ENCODE data around the gene DNPEP. TPM values are rescaled to one million over a fixed set of nuclear protein-coding genes. Genes with fewer than 3 reads are reported as not detected.
A peak's percentile ranks its signal among the peaks of the same experiment; 100 is the strongest.

DNPEP gene
- total and polyA plus RNA-seq, 3 experiments from 2014 or later: 69.1 to 116 (median 112) TPM

- Histone ChIP-seq H3K27ac (ENCODE audit: low read depth, low read length) (no peak overlapping the region), H3K27me3 (ENCODE audit: insufficient read depth, low read length, poor library complexity, severe bottlenecking) (peaks cover 10% of the 10 kb centered on the region), H3K4me3 (ENCODE audit: low read length) (no peak overlapping the region), H3K9me3 (ENCODE audit: low read length) (no peaks in the 10 kb centered on the region), H3K36me3 (ENCODE audit: insufficient read depth, low read length) (no peaks in the 10 kb centered on the region), H3K4me1 (ENCODE audit: insufficient read depth, low read length) (no peaks in the 10 kb centered on the region)
- no peak for DNase-seq
- Mint-ChIP-seq H3K9me3 (peaks cover 0 to 8% (median 5%) of the 10 kb centered on the region in 5 donors), H3K4me1 (peaks cover 0 to 3% (median 0%) of the 10 kb centered on the region in 3 donors), H3K4me3 (no peak overlapping the region), H3K36me3 (no peaks in the 10 kb centered on the region), H3K27me3 (peaks cover 44 to 59% of the 10 kb centered on the region in 2 donors), H3K27ac (no peak overlapping the region)
- CTCF ChIA-PET: no interaction called here
- POLR2A ChIA-PET: no interaction called here
These were observed 29.2 kb upstream of the DNPEP start for GRCh38 chr2:219416938-219417337.

GRCh38 chr2:219416235-219416602, 28.5 kb upstream of the DNPEP start:
- H3K4me3 Mint-ChIP-seq: no peak overlapping the region
- H3K4me3 ChIP-seq (ENCODE audit: low read length): no peak overlapping the region
- DNase-seq: no peak
- no peaks in the 10 kb centered on the region for H3K36me3 Mint-ChIP-seq
- POLR2A ChIA-PET: no interaction called here
- CTCF ChIA-PET: interaction anchor here (1.4 to 1.6 kb wide), 3 partner anchors 14 to 27 kb away, joined by 3 to 5 read pairs (median 3); no protein-coding TSS in a partner anchor
- H3K4me1 ChIP-seq (ENCODE audit: insufficient read depth, low read length): no peaks in the 10 kb centered on the region
- no peaks in the 10 kb centered on the region for H3K9me3 ChIP-seq (ENCODE audit: low read length)
- H3K27me3 ChIP-seq (ENCODE audit: insufficient read depth, low read length, poor library complexity, severe bottlenecking): peaks cover 10% of the 10 kb centered on the region
- peaks cover 0 to 3% (median 0%) of the 10 kb centered on the region in 3 donors for H3K4me1 Mint-ChIP-seq
- H3K27ac ChIP-seq (ENCODE audit: low read depth, low read length): no peak overlapping the region
- peaks cover 0 to 11% (median 5%) of the 10 kb centered on the region in 5 donors for H3K9me3 Mint-ChIP-seq
- H3K27me3 Mint-ChIP-seq: peaks cover 47 to 56% of the 10 kb centered on the region in 2 donors
- H3K36me3 ChIP-seq (ENCODE audit: insufficient read depth, low read length): no peaks in the 10 kb centered on the region
- H3K27ac Mint-ChIP-seq: no peak overlapping the region

- H3K4me3 ChIP-seq (ENCODE audit: low read length): no peak overlapping the region
- H3K27ac ChIP-seq (ENCODE audit: low read depth, low read length): no peak overlapping the region
- CTCF ChIA-PET: interaction anchor here (1.4 to 1.6 kb wide), 3 partner anchors 13 to 27 kb away, joined by 3 to 5 read pairs (median 3); no protein-coding TSS in a partner anchor
- H3K27me3 ChIP-seq (ENCODE audit: insufficient read depth, low read length, poor library complexity, severe bottlenecking): peaks cover 10% of the 10 kb centered on the region
- H3K4me3 Mint-ChIP-seq: no peak overlapping the region
- no peaks in the 10 kb centered on the region for H3K36me3 Mint-ChIP-seq
- H3K4me1 ChIP-seq (ENCODE audit: insufficient read depth, low read length): no peaks in the 10 kb centered on the region
- peaks cover 47 to 51% of the 10 kb centered on the region in 2 donors for H3K27me3 Mint-ChIP-seq
- H3K27ac Mint-ChIP-seq: no peak overlapping the region
- no peak for DNase-seq
- POLR2A ChIA-PET: no interaction called here
- H3K9me3 Mint-ChIP-seq: peaks cover 0 to 11% (median 5%) of the 10 kb centered on the region in 5 donors
- H3K4me1 Mint-ChIP-seq: peaks cover 0 to 3% (median 0%) of the 10 kb centered on the region in 3 donors
- H3K36me3 ChIP-seq (ENCODE audit: insufficient read depth, low read length): no peaks in the 10 kb centered on the region
- H3K9me3 ChIP-seq (ENCODE audit: low read length): no peaks in the 10 kb centered on the region
These were observed 28.0 kb upstream of the DNPEP start for GRCh38 chr2:219415580-219416234.

- no peak for DNase-seq
- Mint-ChIP-seq H3K27ac (no peak overlapping the region), H3K9me3 (peaks cover 0 to 11% (median 5%) of the 10 kb centered on the region in 5 donors), H3K27me3 (peaks cover 41 to 44% of the 10 kb centered on the region in 2 donors), H3K4me3 (no peak overlapping the region), H3K36me3 (no peaks in the 10 kb centered on the region), H3K4me1 (peaks cover 0 to 3% (median 0%) of the 10 kb centered on the region in 3 donors)
- ChIA-PET POLR2A (no interaction called here), CTCF (interaction anchor here (1.6 kb wide), 2 partner anchors 12 to 19 kb away, joined by 3 to 5 read pairs; no protein-coding TSS in a partner anchor)
- H3K36me3 ChIP-seq (ENCODE audit: insufficient read depth, low read length): no peaks in the 10 kb centered on the region
- H3K27me3 ChIP-seq (ENCODE audit: insufficient read depth, low read length, poor library complexity, severe bottlenecking): peaks cover 10% of the 10 kb centered on the region
- no peaks in the 10 kb centered on the region for H3K9me3 ChIP-seq (ENCODE audit: low read length)
- H3K4me1 ChIP-seq (ENCODE audit: insufficient read depth, low read length): no peaks in the 10 kb centered on the region
- no peak overlapping the region for H3K4me3 ChIP-seq (ENCODE audit: low read length)
- H3K27ac ChIP-seq (ENCODE audit: low read depth, low read length): no peak overlapping the region
These were observed 27.1 kb upstream of the DNPEP start for GRCh38 chr2:219414857-219415256.

- Histone ChIP-seq H3K4me1 (ENCODE audit: insufficient read depth, low read length) (no peaks in the 10 kb centered on the region), H3K9me3 (ENCODE audit: low read length) (no peaks in the 10 kb centered on the region), H3K36me3 (ENCODE audit: insufficient read depth, low read length) (no peaks in the 10 kb centered on the region), H3K27me3 (ENCODE audit: insufficient read depth, low read length, poor library complexity, severe bottlenecking) (peaks cover 3% of the 10 kb centered on the region), H3K4me3 (ENCODE audit: low read length) (no peak overlapping the region), H3K27ac (ENCODE audit: low read depth, low read length) (no peak overlapping the region)
- H3K4me1 Mint-ChIP-seq: no peaks in the 10 kb centered on the region
- no peak overlapping the region for H3K4me3 Mint-ChIP-seq
- DNase-seq: no peak
- CTCF ChIA-PET: no interaction called here
- peaks cover 0 to 11% (median 5%) of the 10 kb centered on the region in 5 donors for H3K9me3 Mint-ChIP-seq
- POLR2A ChIA-PET: no interaction called here
- no peak overlapping the region for H3K27ac Mint-ChIP-seq
- no peaks in the 10 kb centered on the region for H3K36me3 Mint-ChIP-seq
- peaks cover 27 to 28% of the 10 kb centered on the region in 2 donors for H3K27me3 Mint-ChIP-seq
These were observed 22.7 kb upstream of the DNPEP start for GRCh38 chr2:219410390-219410789.

GRCh38 chr2:219409619-219410018, 21.9 kb upstream of the DNPEP start:
- Histone ChIP-seq H3K4me1 (ENCODE audit: insufficient read depth, low read length) (no peaks in the 10 kb centered on the region), H3K36me3 (ENCODE audit: insufficient read depth, low read length) (no peaks in the 10 kb centered on the region), H3K9me3 (ENCODE audit: low read length) (no peaks in the 10 kb centered on the region), H3K27me3 (ENCODE audit: insufficient read depth, low read length, poor library complexity, severe bottlenecking) (peaks cover 3% of the 10 kb centered on the region), H3K27ac (ENCODE audit: low read depth, low read length) (no peak overlapping the region), H3K4me3 (ENCODE audit: low read length) (no peak overlapping the region)
- ChIA-PET CTCF (interaction anchor here (1.4 to 1.7 kb wide), 2 partner anchors 100 to 120 kb away, joined by 3 to 7 read pairs; no protein-coding TSS in a partner anchor), POLR2A (no interaction called here)
- Mint-ChIP-seq H3K4me3 (no peak overlapping the region), H3K9me3 (peaks cover 0 to 11% (median 5%) of the 10 kb centered on the region in 5 donors), H3K27me3 (peaks cover 25 to 27% of the 10 kb centered on the region in 2 donors), H3K36me3 (no peaks in the 10 kb centered on the region), H3K27ac (no peak overlapping the region), H3K4me1 (no peaks in the 10 kb centered on the region)
- no peak for DNase-seq

- H3K4me3 ChIP-seq (ENCODE audit: low read length): no peak overlapping the region
- H3K27ac ChIP-seq (ENCODE audit: low read depth, low read length): no peak overlapping the region
- H3K9me3 ChIP-seq (ENCODE audit: low read length): no peaks in the 10 kb centered on the region
- Mint-ChIP-seq H3K4me1 (no peaks in the 10 kb centered on the region), H3K9me3 (peaks cover 0 to 9% (median 5%) of the 10 kb centered on the region in 5 donors), H3K36me3 (no peaks in the 10 kb centered on the region), H3K27me3 (peaks cover 25 to 26% of the 10 kb centered on the region in 2 donors), H3K4me3 (no peak overlapping the region), H3K27ac (no peak overlapping the region)
- H3K27me3 ChIP-seq (ENCODE audit: insufficient read depth, low read length, poor library complexity, severe bottlenecking): peaks cover 3% of the 10 kb centered on the region
- no peaks in the 10 kb centered on the region for H3K4me1 ChIP-seq (ENCODE audit: insufficient read depth, low read length)
- ChIA-PET CTCF (interaction anchor here (1.4 to 1.7 kb wide), 2 partner anchors 101 to 121 kb away, joined by 3 to 7 read pairs; no protein-coding TSS in a partner anchor), POLR2A (no interaction called here)
- no peak for DNase-seq
- no peaks in the 10 kb centered on the region for H3K36me3 ChIP-seq (ENCODE audit: insufficient read depth, low read length)
These were observed 20.9 kb upstream of the DNPEP start for GRCh38 chr2:219408631-219409030.

- no peak for DNase-seq
- no peaks in the 10 kb centered on the region for H3K9me3 ChIP-seq (ENCODE audit: low read length)
- no peak overlapping the region for H3K4me3 ChIP-seq (ENCODE audit: low read length)
- Mint-ChIP-seq H3K9me3 (peaks cover 0 to 8% (median 5%) of the 10 kb centered on the region in 5 donors), H3K27ac (peak overlapping the region in 2 of 8 donors; percentile 9 to 50), H3K4me1 (no peaks in the 10 kb centered on the region), H3K36me3 (no peaks in the 10 kb centered on the region), H3K27me3 (peaks cover 24% of the 10 kb centered on the region in 2 donors), H3K4me3 (no peak overlapping the region)
- no peak overlapping the region for H3K27ac ChIP-seq (ENCODE audit: low read depth, low read length)
- H3K27me3 ChIP-seq (ENCODE audit: insufficient read depth, low read length, poor library complexity, severe bottlenecking): peaks cover 3% of the 10 kb centered on the region
- H3K36me3 ChIP-seq (ENCODE audit: insufficient read depth, low read length): no peaks in the 10 kb centered on the region
- no peaks in the 10 kb centered on the region for H3K4me1 ChIP-seq (ENCODE audit: insufficient read depth, low read length)
- ChIA-PET POLR2A (no interaction called here), CTCF (interaction anchor here (1.7 kb wide), 1 partner anchor 102 kb away, joined by 3 read pairs; no protein-coding TSS in a partner anchor)
These were observed 20.5 kb upstream of the DNPEP start for GRCh38 chr2:219408204-219408603.

All from CD8-positive, alpha-beta memory T cell (primary cell).